ENCODE results near the gene DSCAML1. TPM values are rescaled to one million over a fixed set of nuclear protein-coding genes. Genes with fewer than 3 reads are reported as not detected.

The DSCAML1 gene
- total and polyA plus RNA-seq, 2 donors: 0.32 to 0.47 TPM

- Histone ChIP-seq H3K36me3 (ENCODE audit: control insufficient read depth in 2 of 2, insufficient read depth in 2 of 2, low read length in 1 of 2) (no peaks in the 10 kb centered on the region), H3K27me3 (ENCODE audit: control insufficient read depth in 2 of 2, insufficient read depth in 1 of 2, low read length in 1 of 2) (peaks cover 0 to 6% of the 10 kb centered on the region in 2 donors), H3K27ac (ENCODE audit: low read depth in 1 of 2, low read length in 1 of 2) (no peak overlapping the region), H3K9me3 (ENCODE audit: control insufficient read depth in 2 of 2, insufficient read depth in 1 of 2, low read length in 1 of 2) (no peaks in the 10 kb centered on the region), H3K4me1 (ENCODE audit: control insufficient read depth in 2 of 2, insufficient read depth in 2 of 2, low read length in 2 of 2) (no peaks in the 10 kb centered on the region), H3K4me3 (ENCODE audit: low read length in 2 of 2) (no peak overlapping the region)
- no peak for DNase-seq (ENCODE audit: low read depth in 6 of 9, low spot score in 9 of 9)
- WGBS: 93% methylated on average over 5 of the region's 5 CpGs
Observed at GRCh38 chr11:117559698-117560097, 237.3 kb downstream of the DSCAML1 start.

- Histone ChIP-seq H3K27me3 (ENCODE audit: control insufficient read depth in 2 of 2, insufficient read depth in 1 of 2, low read length in 1 of 2) (peaks cover 0 to 6% of the 10 kb centered on the region in 2 donors), H3K27ac (ENCODE audit: low read depth in 1 of 2, low read length in 1 of 2) (no peak overlapping the region), H3K36me3 (ENCODE audit: control insufficient read depth in 2 of 2, insufficient read depth in 2 of 2, low read length in 1 of 2) (no peaks in the 10 kb centered on the region), H3K4me3 (ENCODE audit: low read length in 2 of 2) (no peak overlapping the region), H3K9me3 (ENCODE audit: control insufficient read depth in 2 of 2, insufficient read depth in 1 of 2, low read length in 1 of 2) (no peaks in the 10 kb centered on the region), H3K4me1 (ENCODE audit: control insufficient read depth in 2 of 2, insufficient read depth in 2 of 2, low read length in 2 of 2) (no peaks in the 10 kb centered on the region)
- DNase-seq (ENCODE audit: low read depth in 6 of 9, low spot score in 9 of 9): no peak
- 84% methylated on average over 7 of the region's 7 CpGs for WGBS
Observed at GRCh38 chr11:117557361-117557760, 239.7 kb downstream of the DSCAML1 start.

GRCh38 chr11:117554601-117555333 lies 242.2 kb downstream of the DSCAML1 start:
- 95% methylated on average over 7 of the region's 7 CpGs for WGBS
- H3K36me3 ChIP-seq (ENCODE audit: control insufficient read depth in 2 of 2, insufficient read depth in 2 of 2, low read length in 1 of 2): no peaks in the 10 kb centered on the region
- DNase-seq (ENCODE audit: low read depth in 6 of 9, low spot score in 9 of 9): no peak

GRCh38 chr11:117552626-117553025 lies 244.4 kb downstream of the DSCAML1 start:
- DNase-seq (ENCODE audit: low read depth in 6 of 9, low spot score in 9 of 9): no peak
- Histone ChIP-seq H3K27ac (ENCODE audit: low read depth in 1 of 2, low read length in 1 of 2) (no peak overlapping the region), H3K9me3 (ENCODE audit: control insufficient read depth in 2 of 2, insufficient read depth in 1 of 2, low read length in 1 of 2) (no peaks in the 10 kb centered on the region), H3K4me1 (ENCODE audit: control insufficient read depth in 2 of 2, insufficient read depth in 2 of 2, low read length in 2 of 2) (no peaks in the 10 kb centered on the region), H3K4me3 (ENCODE audit: low read length in 2 of 2) (no peak overlapping the region), H3K36me3 (ENCODE audit: control insufficient read depth in 2 of 2, insufficient read depth in 2 of 2, low read length in 1 of 2) (no peaks in the 10 kb centered on the region), H3K27me3 (ENCODE audit: control insufficient read depth in 2 of 2, insufficient read depth in 1 of 2, low read length in 1 of 2) (peaks cover 0 to 2% of the 10 kb centered on the region in 2 donors)
- 96% methylated on average over 9 of the region's 9 CpGs for WGBS

More at GRCh38 chr11:117554601-117555333, 242.2 kb downstream of the DSCAML1 start:
- Histone ChIP-seq H3K4me3 (ENCODE audit: low read length in 2 of 2) (no peak overlapping the region), H3K27me3 (ENCODE audit: control insufficient read depth in 2 of 2, insufficient read depth in 1 of 2, low read length in 1 of 2) (peaks cover 0 to 6% of the 10 kb centered on the region in 2 donors), H3K4me1 (ENCODE audit: control insufficient read depth in 2 of 2, insufficient read depth in 2 of 2, low read length in 2 of 2) (no peaks in the 10 kb centered on the region), H3K27ac (ENCODE audit: low read depth in 1 of 2, low read length in 1 of 2) (no peak overlapping the region), H3K9me3 (ENCODE audit: control insufficient read depth in 2 of 2, insufficient read depth in 1 of 2, low read length in 1 of 2) (no peaks in the 10 kb centered on the region)

- Histone ChIP-seq H3K9me3 (ENCODE audit: control insufficient read depth in 2 of 2, insufficient read depth in 1 of 2, low read length in 1 of 2) (no peaks in the 10 kb centered on the region), H3K27me3 (ENCODE audit: control insufficient read depth in 2 of 2, insufficient read depth in 1 of 2, low read length in 1 of 2) (peaks cover 0 to 2% of the 10 kb centered on the region in 2 donors), H3K4me1 (ENCODE audit: control insufficient read depth in 2 of 2, insufficient read depth in 2 of 2, low read length in 2 of 2) (no peaks in the 10 kb centered on the region), H3K36me3 (ENCODE audit: control insufficient read depth in 2 of 2, insufficient read depth in 2 of 2, low read length in 1 of 2) (no peaks in the 10 kb centered on the region), H3K27ac (ENCODE audit: low read depth in 1 of 2, low read length in 1 of 2) (no peak overlapping the region), H3K4me3 (ENCODE audit: low read length in 2 of 2) (no peak overlapping the region)
- WGBS: 90% methylated on average over 12 of the region's 12 CpGs
- no peak for DNase-seq (ENCODE audit: low read depth in 6 of 9, low spot score in 9 of 9)
Observed at GRCh38 chr11:117551761-117552343, 245.2 kb downstream of the DSCAML1 start.

- no peaks in the 10 kb centered on the region for H3K9me3 ChIP-seq (ENCODE audit: control insufficient read depth in 2 of 2, insufficient read depth in 1 of 2, low read length in 1 of 2)
- H3K4me1 ChIP-seq (ENCODE audit: control insufficient read depth in 2 of 2, insufficient read depth in 2 of 2, low read length in 2 of 2): no peaks in the 10 kb centered on the region
- H3K27me3 ChIP-seq (ENCODE audit: control insufficient read depth in 2 of 2, insufficient read depth in 1 of 2, low read length in 1 of 2): peaks cover 0 to 2% of the 10 kb centered on the region in 2 donors
- no peaks in the 10 kb centered on the region for H3K36me3 ChIP-seq (ENCODE audit: control insufficient read depth in 2 of 2, insufficient read depth in 2 of 2, low read length in 1 of 2)
- no peak overlapping the region for H3K27ac ChIP-seq (ENCODE audit: low read depth in 1 of 2, low read length in 1 of 2)
- H3K4me3 ChIP-seq (ENCODE audit: low read length in 2 of 2): no peak overlapping the region
- no peak for DNase-seq (ENCODE audit: low read depth in 6 of 9, low spot score in 9 of 9)
- 96% methylated on average over 7 of the region's 7 CpGs for WGBS
Observed at GRCh38 chr11:117550466-117550865, 246.6 kb downstream of the DSCAML1 start.

GRCh38 chr11:117549417-117549816 lies 247.6 kb downstream of the DSCAML1 start:
- 97% methylated on average over 9 of the region's 9 CpGs for WGBS

GRCh38 chr11:117548876-117549275 lies 248.1 kb downstream of the DSCAML1 start:
- Histone ChIP-seq H3K4me1 (ENCODE audit: control insufficient read depth in 2 of 2, insufficient read depth in 2 of 2, low read length in 2 of 2) (no peaks in the 10 kb centered on the region), H3K4me3 (ENCODE audit: low read length in 2 of 2) (no peak overlapping the region), H3K27me3 (ENCODE audit: control insufficient read depth in 2 of 2, insufficient read depth in 1 of 2, low read length in 1 of 2) (peaks cover 0 to 2% of the 10 kb centered on the region in 2 donors), H3K9me3 (ENCODE audit: control insufficient read depth in 2 of 2, insufficient read depth in 1 of 2, low read length in 1 of 2) (no peaks in the 10 kb centered on the region), H3K27ac (ENCODE audit: low read depth in 1 of 2, low read length in 1 of 2) (no peak overlapping the region), H3K36me3 (ENCODE audit: control insufficient read depth in 2 of 2, insufficient read depth in 2 of 2, low read length in 1 of 2) (no peaks in the 10 kb centered on the region)
- no peak for DNase-seq (ENCODE audit: low read depth in 6 of 9, low spot score in 9 of 9)
- 82% methylated on average over 3 of the region's 3 CpGs for WGBS

More at GRCh38 chr11:117549417-117549816, 247.6 kb downstream of the DSCAML1 start:
- Histone ChIP-seq H3K27ac (ENCODE audit: low read depth in 1 of 2, low read length in 1 of 2) (no peak overlapping the region), H3K4me1 (ENCODE audit: control insufficient read depth in 2 of 2, insufficient read depth in 2 of 2, low read length in 2 of 2) (no peaks in the 10 kb centered on the region), H3K9me3 (ENCODE audit: control insufficient read depth in 2 of 2, insufficient read depth in 1 of 2, low read length in 1 of 2) (no peaks in the 10 kb centered on the region), H3K27me3 (ENCODE audit: control insufficient read depth in 2 of 2, insufficient read depth in 1 of 2, low read length in 1 of 2) (peaks cover 0 to 2% of the 10 kb centered on the region in 2 donors), H3K4me3 (ENCODE audit: low read length in 2 of 2) (no peak overlapping the region), H3K36me3 (ENCODE audit: control insufficient read depth in 2 of 2, insufficient read depth in 2 of 2, low read length in 1 of 2) (no peaks in the 10 kb centered on the region)
- DNase-seq (ENCODE audit: low read depth in 6 of 9, low spot score in 9 of 9): no peak

- WGBS: 96% methylated on average over 7 of the region's 7 CpGs
- Histone ChIP-seq H3K27ac (ENCODE audit: low read depth in 1 of 2, low read length in 1 of 2) (no peak overlapping the region), H3K4me3 (ENCODE audit: low read length in 2 of 2) (no peak overlapping the region), H3K36me3 (ENCODE audit: control insufficient read depth in 2 of 2, insufficient read depth in 2 of 2, low read length in 1 of 2) (no peaks in the 10 kb centered on the region), H3K4me1 (ENCODE audit: control insufficient read depth in 2 of 2, insufficient read depth in 2 of 2, low read length in 2 of 2) (no peaks in the 10 kb centered on the region), H3K27me3 (ENCODE audit: control insufficient read depth in 2 of 2, insufficient read depth in 1 of 2, low read length in 1 of 2) (peaks cover 0 to 2% of the 10 kb centered on the region in 2 donors), H3K9me3 (ENCODE audit: control insufficient read depth in 2 of 2, insufficient read depth in 1 of 2, low read length in 1 of 2) (no peaks in the 10 kb centered on the region)
- DNase-seq (ENCODE audit: low read depth in 6 of 9, low spot score in 9 of 9): no peak
Observed at GRCh38 chr11:117547946-117548345, 249.1 kb downstream of the DSCAML1 start.

Data from thymus (tissue), 11 donors.